ENCODE measurements around the gene DDTL.

- TF ChIP-seq CTCF (conservative IDR thresholded peaks at IDR 0.05 in 1 of 2, IDR thresholded peaks at IDR 0.05 in 1 of 2; ENCODE audit: extremely low read depth in 1 of 2, insufficient read depth in 1 of 2, low read depth in 1 of 2, low read length in 2 of 2) (no peak), EZH2 (IDR thresholded peaks at IDR 0.05; ENCODE audit: borderline replicate concordance, low read length) (no peak)
These were observed 43.8 kb upstream of the DDTL start for GRCh38 chr22:23922921-23923320.

Data from mammary epithelial cell (primary cell).